Astrocyte of the cerebellum (primary cell): Measurements from ENCODE around the gene USP3.

ENCODE experiments used
- DNase-seq: peaks from one replicate; pipeline ENCODE4 v3.0.0-alpha.2; 2011; ENCODE audit warnings: low read depth
- H3K4me3 ChIP-seq: 2 replicates; pipeline ENCODE4 v1.5.1; 2011; ENCODE audit warnings: mild to moderate bottlenecking, low read depth, low read length, moderate library complexity
- CTCF ChIP-seq: IDR thresholded peaks from 2 replicates; pipeline ENCODE4 v1.5.1; 2012; ENCODE audit warnings: low read length, low read depth, moderate library complexity, mild to moderate bottlenecking; ENCODE audit errors: missing control alignments
- in situ Hi-C: cut with HindIII; loops from 2 replicates; pipeline ENCODE4 v1.10.0; 2017; ENCODE audit warnings: low sequenced_read_pairs

USP3 gene

GRCh38 chr15:63539521-63539920 lies 35.1 kb downstream of the USP3 start:
- TF ChIP-seq CTCF = no peak
- no peak overlapping the region for H3K4me3 ChIP-seq
- DNase-seq = no peak
- in situ Hi-C loops = no loop called here

- in situ Hi-C loops = no loop called here
- no peak overlapping the region for H3K4me3 ChIP-seq
- no peak for DNase-seq
- TF ChIP-seq CTCF = no peak
These were observed 35.6 kb downstream of the USP3 start for GRCh38 chr15:63539998-63540397.

- in situ Hi-C loops = no loop called here
- no peak overlapping the region for H3K4me3 ChIP-seq
- no peak for DNase-seq
- no peak for TF ChIP-seq CTCF
These were observed 36.1 kb downstream of the USP3 start for GRCh38 chr15:63540449-63540848.

- H3K4me3 ChIP-seq = no peak overlapping the region
- no peak for TF ChIP-seq CTCF
- DNase-seq = no peak
- in situ Hi-C loops = no loop called here
These were observed 40.0 kb downstream of the USP3 start for GRCh38 chr15:63544258-63545026.

- no peak overlapping the region for H3K4me3 ChIP-seq
- in situ Hi-C loops = no loop called here
- DNase-seq = no peak
- TF ChIP-seq CTCF = no peak
These were observed 41.1 kb downstream of the USP3 start for GRCh38 chr15:63545520-63545919.

- no peak overlapping the region for H3K4me3 ChIP-seq
- in situ Hi-C loops = no loop called here
- no peak for DNase-seq
- TF ChIP-seq CTCF = no peak
These were observed 47.0 kb downstream of the USP3 start for GRCh38 chr15:63551400-63551799.
